Stimulated activated CD8-positive, alpha-beta memory T cell treated with anti-CD3 and anti-CD28 coated beads, Interleukin-12 subunit alpha, Interleukin-12 subunit beta, amount 100 ng/mL, for 1 hour (primary cell): Measurements from ENCODE around the gene GM2A.

ENCODE experiments used
- DNase-seq: peaks from one replicate; pipeline ENCODE4 v3.0.0-alpha.2; 2020; ENCODE audit warnings: low read depth

Gene GM2A

GRCh38 chr5:151252762-151253604 lies at the start of gene GM2A:
Gene GM2A, plus strand, starts transcription at chr5:151253185. Its CDS starts 32 bp downstream, at chr5:151253217.
- peak; percentile 97 for DNase-seq

DNA sequence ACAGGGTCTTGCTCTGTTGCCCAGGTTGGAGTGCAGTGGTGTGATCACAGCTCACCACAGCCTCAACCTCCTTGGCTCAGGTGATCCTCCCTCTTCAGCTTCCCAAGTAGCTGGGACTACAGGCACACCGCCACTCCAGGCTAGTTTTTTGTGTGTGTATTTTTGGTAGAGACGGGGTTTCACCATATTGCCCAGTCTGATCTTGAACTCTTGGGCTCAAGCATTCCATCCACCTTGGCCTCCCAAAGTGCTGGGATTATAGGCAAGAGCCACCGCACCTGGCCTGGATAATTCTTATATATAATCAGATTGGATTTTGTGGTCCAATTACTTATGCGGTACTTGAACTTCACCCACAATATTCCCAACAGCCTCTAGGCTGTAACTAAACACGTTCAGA lies 48.9 kb upstream of the GM2A start:
- DNase-seq: no peak

GRCh38 chr5:151205411-151205810 lies 47.6 kb upstream of the GM2A start:
- no peak for DNase-seq

DNA sequence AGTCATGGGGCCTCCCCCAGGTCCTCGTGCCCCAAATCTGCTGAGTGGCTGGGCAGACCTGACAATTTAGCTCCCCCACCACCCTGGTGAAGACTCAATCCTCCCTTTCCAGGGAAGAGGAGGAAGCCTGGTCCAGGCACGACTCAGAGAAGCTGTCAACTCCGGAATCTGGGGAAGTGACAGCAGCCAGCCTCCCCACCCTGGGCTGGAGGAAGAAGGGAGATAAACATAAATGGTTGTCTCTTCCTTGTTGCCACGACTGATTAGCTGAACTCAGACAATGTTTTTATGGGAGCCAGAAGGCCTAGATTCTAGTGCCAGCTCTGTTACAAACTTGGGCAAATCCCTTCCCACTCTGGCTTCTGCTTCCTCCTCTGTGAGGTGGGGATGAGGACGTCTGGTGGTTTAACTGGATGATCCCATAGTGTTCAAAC lies 44.5 kb upstream of the GM2A start:
- no peak for DNase-seq

- no peak for DNase-seq
Measured at GRCh38 chr5:151212406-151212798, 40.6 kb upstream of the GM2A start.

DNA sequence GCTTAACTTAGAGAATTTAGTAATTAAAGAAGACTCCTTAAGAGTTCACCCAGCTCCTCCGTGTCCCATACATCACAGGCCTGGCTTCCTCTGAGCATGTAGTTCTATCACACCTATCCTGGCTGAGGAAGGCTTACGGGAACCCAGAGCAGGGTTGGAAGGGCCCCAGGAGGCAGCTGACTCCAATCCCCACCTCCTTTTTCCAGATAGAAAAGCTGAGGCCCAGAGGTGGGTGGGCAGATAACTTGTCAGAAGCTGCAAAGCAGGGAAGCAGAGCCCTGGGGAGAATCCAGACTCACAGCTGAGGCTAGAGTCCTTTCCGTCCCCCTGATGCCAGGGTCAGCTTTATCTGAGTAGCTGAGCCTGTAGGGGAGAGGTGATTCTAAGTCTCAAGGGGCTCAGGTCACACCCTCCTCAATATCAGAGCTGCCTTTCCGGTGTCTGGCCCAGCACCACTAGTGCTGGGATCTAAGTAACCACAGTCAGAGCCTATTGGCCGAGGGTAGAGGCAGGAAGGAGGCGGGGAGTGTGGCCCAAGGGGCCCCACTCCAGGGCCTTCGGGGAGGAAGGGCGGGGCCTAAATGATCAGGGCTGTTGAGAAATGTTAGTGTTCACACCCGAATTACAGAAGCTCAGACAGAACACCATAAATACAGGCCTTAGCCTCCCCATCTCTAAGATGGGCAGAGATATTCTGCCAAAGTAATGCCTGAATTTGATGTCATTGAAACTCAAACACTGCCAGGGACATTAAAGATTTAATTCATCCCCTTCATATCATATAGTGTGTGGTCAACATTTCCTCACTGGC lies 39.0 kb upstream of the GM2A start:
- DNase-seq: peak; percentile 75

GRCh38 chr5:151214614-151215545 lies 38.1 kb upstream of the GM2A start:
- DNase-seq: no peak

DNA sequence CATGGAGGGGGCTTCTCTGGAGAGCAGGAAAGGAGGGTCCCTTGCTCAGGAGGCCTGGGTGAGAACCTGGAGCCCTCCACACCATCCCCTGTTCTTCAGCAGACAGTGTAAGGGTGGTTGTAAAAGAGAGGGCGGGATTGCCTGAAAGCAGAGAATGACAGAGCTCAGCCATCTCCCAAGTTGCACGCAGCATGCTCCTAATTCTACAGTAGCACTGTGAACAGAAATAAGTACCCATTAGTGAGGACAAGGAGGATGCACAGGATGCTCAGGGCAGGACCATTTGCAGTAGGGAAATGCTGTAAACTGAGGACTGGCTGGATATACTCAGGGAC lies 37.5 kb upstream of the GM2A start:
- DNase-seq: no peak

- DNase-seq: no peak
Measured at GRCh38 chr5:151216781-151217180, 36.2 kb upstream of the GM2A start.

GRCh38 chr5:151218177-151218576 lies 34.8 kb upstream of the GM2A start:
- no peak for DNase-seq

GRCh38 chr5:151219138-151219537 lies 33.8 kb upstream of the GM2A start:
- no peak for DNase-seq

GRCh38 chr5:151219789-151220188 lies 33.2 kb upstream of the GM2A start:
- DNase-seq: no peak

DNA sequence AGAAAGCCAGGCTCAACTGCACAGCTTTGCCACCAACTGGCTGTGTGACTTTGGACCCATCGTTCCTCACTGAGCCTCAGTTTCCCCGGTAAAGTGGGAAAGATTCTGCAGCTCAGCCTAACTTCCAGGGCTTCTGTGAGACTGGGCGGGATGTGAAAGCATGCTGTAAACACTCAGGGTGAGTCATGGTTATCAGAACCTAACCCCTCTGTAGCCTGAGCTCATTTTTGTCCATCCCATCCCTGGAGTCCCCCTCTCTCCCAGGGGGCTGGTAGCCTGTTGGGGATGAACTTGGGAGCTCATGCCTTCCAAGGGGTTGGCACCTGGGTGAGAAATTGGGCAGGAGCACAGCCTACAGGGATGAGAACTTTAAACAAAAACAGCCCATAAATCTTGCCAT lies 31.4 kb upstream of the GM2A start:
- DNase-seq: no peak

- no peak for DNase-seq
Measured at GRCh38 chr5:151222054-151222789, 30.8 kb upstream of the GM2A start.

DNA sequence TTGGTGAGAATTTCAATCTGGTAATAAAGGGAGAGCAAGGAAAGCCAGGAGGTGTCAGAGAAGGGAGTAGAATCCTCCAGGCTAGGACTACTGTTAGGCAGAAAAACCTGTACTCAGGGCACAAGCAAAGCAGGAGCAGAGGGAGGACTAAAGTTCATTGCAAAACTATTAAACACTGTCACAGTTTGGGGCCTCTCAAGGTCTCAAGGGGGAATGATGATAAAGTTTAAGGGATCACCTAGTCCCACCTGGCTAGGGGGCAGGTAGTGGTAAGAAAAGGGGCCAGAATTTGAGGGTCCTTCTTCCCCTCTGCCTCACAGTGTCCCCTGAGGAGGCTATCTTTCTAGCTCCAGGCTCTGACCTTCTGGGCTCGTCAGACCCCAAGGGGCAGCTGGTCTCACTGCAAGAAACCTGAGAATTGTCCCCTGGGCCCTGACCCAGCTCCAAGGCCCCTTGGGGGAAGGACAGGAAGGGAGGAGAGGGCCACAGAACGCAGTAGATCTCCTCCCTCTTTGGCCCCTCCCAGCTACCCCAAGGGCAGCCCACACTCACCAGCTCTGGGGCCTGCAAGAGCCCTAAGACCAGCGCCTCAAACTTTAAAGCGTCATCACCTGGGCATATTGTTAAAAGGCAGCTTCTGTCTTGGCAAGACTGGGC lies 30.1 kb upstream of the GM2A start:
- no peak for DNase-seq

DNA sequence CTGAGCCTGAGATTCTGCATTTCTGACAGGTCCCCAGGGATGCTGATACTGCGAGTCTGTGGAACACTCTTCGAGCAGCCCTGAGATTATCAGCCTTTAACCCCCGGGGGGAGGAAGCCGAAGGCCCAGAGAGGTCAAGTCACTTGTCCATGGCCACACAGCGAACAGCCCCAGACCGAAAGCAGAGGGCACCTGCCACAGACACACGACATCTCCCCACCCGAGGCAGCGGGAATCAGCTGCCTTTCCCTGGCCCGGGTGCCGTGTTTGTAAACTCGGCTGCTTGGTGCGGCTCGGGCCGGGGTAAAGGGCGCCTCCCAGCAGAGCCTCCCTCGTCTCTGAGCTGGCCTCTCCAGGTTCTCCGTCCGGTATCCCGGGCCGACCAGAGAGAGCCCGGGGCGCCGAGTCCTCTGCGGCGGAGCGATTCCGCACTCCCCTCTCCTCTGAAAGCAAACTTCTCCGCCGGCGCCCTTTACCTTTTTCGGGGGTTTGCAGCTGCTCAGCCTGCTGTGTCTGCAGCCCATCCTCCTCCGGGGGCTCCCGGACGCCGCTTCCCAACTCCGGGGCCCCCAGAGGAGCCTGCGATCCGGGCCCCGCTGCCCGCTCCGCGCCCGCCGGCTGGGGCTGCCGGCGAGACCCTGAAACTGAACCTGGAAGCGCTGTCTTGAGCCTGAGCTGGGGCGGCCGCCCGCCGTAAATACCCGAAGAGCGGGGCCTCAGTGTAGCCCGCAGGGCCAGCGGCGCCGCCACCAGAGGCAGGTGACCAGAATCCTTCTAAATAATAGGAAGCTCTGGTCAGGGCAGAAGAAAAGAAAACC lies 29.3 kb upstream of the GM2A start, which contains the start of gene CCDC69:
Gene CCDC69 (minus strand): TSS at position 646 of the 818 bp plus-strand sequence. CDS start 122 bp downstream, at position 524.
- no peak for DNase-seq

DNA sequence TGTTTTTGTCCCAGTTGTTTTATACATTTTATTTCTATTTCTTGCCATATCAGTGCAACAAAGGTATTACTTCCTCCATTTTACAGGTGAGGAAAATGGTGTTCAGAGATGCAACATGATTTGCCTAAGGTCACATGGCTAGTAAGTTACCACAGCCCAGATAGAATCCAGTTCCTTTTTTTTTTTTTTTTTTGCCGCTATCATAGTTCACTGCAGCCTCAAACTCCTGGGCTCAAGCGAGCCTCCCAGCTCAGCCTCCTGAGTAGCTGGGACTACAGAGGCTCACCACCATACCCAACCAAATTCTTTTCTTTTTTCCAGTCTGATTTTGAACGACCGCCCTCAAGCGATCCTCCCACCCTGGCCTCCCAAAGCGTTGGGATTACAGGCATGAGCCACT lies 28.6 kb upstream of the GM2A start:
- DNase-seq: no peak

DNA sequence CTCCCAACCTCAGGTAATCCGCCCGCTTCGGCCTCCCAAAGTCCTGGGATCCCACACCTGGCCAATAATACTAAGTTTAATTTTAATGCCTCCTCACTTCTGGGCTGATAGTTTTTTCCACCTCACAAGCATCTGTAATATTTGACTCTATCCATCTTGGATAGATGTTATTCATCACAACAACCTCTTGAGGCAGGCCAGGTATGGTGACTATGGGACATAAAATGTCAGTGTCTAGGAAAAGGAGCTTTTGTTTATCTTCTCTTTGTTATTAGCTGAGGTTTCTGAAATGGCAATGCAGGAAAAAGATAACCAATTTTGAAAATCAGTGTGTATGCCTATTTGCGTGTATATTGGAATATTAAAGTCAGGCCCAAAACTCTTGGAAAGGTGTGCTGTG lies 27.9 kb upstream of the GM2A start:
- DNase-seq: no peak

GRCh38 chr5:151225475-151225874 lies 27.5 kb upstream of the GM2A start:
- no peak for DNase-seq

DNA sequence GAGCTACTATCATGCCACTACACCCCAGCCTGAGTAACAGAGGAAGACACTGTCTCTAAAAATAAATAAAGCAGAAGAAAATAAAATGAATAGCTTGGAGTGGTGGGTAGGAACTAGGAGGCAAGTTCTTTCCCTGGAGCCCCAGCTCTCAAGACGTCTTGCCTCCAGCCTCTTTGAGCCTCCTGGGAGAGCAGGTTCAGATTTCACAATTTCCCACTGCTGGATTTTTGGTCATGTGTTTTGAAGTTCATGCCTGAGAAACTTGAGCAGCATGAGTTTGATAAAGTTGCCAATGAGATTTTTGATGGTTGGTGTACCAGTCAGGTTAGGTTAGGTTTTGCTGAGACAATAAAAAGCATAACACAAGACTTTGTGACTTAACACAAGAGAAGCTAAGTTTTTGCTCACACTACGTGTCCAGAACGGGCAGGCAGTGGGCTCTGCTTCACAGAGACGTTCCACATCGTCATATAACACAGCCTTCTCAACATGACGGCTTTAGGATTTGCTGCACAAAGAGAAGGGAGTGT lies 25.0 kb upstream of the GM2A start:
- no peak for DNase-seq
